Stimulated activated CD8-positive, alpha-beta memory T cell treated with anti-CD3 and anti-CD28 coated beads, Interleukin-7, amount 100 ng/mL, for 24 hours (primary cell): ENCODE data around the gene IL6R.

ENCODE experiments used
- DNase-seq: peaks from one replicate; pipeline ENCODE4 v3.0.0-alpha.2; 2020; ENCODE audit warnings: low read depth

IL6R gene

DNA sequence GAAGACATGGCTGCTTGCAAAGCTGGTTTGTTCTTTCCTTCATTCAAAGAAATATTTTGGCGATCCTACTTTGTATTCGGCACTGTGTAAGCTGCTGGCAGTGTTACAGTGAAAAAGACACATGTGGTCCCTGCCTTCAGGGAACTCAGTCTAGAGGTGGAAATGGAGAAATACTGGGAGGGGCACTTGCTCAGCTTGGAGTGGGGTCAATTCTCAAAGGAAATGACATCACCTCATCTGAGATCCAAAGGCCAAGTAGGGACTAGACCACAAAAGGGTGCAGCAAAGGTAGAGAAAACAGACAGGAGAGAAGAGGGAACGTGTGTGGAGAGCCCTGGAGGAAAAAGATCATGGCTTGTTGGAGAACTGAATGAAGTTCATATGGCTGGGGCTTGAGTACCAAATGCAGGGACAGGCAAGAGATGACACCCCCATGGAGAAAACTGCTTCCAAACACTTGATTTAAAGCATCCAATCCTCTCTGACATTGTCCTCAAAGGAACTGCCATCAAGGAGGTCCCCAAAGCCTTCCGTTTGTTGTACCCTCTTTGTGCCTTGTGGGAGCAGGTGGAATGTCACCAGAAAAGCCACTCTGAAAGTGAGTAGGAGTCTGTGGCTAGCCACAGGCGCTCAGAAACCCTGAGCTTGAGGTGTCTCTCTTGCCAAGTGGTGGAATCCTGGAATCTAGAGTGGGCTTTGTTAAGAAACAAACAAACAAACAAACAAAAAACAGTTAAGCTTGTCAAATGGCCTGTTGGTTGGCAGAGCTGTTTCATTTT is 48.6 kb downstream of the IL6R start:
- no peak for DNase-seq

DNA sequence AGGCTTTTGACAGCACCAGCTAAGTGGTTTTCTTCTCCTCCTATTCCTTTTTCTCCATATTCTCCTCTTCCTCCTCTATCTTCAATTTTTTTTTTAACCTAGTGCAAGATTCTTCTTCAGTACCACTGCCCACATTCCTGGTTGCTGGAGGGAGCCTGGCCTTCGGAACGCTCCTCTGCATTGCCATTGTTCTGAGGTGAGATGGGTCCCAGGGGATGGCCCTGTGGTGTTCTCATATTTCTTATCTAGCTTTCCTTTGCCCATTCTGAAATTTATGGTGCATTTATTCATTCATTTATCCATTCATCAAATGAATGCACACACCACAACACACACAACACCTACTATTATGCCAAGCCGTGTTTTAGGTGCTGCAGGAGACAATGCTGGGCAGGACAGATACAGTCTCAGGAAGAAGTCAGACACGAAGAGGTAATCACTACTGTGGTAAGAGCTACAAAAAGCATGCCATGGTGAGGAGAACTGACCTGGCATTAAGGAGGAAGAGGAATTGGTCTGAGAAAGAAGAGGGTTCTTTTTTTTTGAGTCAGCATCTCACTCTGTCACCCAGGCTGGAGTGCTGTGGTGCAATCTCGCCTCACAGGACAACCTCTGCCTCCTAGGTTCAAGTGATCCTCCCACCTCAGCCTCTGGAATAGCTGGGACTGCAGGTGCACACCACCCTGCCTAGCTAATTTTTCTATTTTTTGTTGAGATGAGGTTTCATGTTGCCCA is 49.4 kb downstream of the IL6R start:
- DNase-seq = no peak

DNA sequence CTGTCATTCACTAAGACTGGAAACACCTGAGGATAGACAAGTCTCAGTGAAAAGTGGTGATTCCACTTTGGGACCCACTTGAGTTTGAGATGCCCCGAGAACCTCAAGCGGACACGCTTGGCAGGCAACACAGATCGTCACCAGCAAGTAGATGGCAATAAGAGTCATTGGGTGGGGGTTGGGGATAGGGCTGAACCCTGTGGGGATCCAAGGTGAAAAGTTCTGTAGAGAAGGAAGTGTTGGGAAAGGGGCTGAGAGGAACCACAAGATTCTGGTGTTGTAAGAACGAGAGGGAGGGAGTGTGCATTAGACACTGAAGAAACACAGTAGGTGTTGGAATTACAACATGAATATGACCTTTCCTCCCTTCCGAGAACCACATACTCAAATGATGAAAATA is 51.5 kb downstream of the IL6R start:
- no peak for DNase-seq

DNA sequence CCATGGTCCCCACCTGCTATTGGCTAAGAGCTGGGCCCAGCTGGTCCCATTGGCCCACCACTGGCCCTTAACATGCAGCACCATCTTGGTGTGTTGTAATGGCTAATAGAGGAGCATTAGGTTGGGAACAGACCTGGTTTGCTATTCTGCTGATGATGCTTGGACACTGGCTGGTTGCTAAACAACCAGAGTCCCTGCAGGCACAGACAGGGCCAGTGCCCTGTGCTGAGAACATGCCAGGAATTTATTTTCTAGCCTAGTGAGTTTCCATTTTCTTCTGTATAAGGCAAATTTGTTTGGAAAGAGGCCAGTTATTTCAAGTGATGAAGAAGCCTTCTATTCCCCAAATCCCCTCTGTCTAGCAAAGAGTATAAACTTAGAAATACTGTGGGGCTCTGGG is 53.9 kb downstream of the IL6R start:
- no peak for DNase-seq

DNA sequence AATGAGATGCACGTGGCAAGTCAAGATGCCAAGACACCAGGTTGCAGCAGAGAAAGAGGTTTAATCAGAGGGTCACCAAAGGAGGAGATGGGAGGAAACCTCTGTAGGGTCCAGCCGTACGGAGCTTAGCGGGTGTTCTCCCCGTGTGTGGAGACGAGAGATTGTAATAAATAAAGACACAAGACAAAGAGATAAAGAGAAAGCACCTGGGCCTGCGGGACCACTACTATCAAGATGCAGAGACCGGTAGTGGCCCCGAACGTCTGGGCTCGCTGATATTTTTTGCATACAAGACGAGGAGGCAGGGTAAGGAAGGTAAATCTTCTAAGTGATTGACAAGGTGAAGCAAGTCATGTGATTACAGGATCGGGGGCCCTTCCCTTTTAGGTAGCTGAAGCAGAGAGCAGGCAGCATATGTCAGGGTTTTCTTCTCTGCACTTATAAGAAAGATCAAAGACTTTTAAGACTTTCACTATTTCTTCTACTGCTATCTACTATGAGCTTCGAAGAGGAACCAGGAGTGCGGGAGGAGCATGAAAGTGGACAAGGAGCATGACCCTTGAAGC is 55.6 kb downstream of the IL6R start:
- DNase-seq = no peak

DNA sequence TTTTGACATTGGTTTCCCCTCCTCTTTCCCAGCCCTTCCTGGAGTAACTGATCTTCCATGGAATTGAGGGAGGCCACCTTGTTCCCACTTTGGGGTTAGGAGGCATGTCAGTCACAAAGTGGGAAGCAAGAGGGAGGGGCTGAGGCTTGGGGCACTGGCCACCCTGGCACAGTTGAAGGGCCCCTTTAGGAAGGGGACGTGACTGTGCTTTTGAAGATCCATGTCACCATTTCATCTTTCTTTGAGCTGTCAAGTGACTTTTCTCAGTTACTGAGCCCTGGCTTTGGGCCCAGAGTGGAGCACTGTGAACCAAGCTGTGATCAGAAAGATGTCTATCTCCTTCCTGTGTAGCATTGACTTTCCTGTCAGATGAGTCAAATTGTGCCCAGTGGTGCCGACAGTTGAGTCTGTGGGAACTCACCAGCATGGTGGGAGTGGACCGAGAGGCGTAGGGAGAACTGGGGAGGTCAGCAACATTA is 58.4 kb downstream of the IL6R start:
- no peak for DNase-seq

DNA sequence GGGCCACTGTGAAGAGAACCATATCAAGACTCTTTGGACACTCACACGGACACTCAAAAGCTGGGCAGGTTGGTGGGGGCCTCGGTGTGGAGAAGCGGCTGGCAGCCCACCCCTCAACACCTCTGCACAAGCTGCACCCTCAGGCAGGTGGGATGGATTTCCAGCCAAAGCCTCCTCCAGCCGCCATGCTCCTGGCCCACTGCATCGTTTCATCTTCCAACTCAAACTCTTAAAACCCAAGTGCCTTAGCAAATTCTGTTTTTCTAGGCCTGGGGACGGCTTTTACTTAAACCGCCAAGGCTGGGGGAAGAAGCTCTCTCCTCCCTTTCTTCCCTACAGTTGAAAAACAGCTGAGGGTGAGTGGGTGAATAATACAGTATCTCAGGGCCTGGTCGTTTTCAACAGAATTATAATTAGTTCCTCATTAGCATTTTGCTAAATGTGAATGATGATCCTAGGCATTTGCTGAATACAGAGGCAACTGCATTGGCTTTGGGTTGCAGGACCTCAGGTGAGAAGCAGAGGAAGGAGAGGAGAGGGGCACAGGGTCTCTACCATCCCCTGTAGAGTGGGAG is 60.6 kb downstream of the IL6R start:
- no peak for DNase-seq

DNA sequence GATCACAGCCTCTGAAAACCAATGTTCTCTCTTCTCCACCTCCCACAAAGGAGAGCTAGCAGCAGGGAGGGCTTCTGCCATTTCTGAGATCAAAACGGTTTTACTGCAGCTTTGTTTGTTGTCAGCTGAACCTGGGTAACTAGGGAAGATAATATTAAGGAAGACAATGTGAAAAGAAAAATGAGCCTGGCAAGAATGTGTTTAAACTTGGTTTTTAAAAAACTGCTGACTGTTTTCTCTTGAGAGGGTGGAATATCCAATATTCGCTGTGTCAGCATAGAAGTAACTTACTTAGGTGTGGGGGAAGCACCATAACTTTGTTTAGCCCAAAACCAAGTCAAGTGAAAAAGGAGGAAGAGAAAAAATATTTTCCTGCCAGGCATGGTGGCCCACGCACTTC is 61.1 kb downstream of the IL6R start:
- DNase-seq = no peak

DNA sequence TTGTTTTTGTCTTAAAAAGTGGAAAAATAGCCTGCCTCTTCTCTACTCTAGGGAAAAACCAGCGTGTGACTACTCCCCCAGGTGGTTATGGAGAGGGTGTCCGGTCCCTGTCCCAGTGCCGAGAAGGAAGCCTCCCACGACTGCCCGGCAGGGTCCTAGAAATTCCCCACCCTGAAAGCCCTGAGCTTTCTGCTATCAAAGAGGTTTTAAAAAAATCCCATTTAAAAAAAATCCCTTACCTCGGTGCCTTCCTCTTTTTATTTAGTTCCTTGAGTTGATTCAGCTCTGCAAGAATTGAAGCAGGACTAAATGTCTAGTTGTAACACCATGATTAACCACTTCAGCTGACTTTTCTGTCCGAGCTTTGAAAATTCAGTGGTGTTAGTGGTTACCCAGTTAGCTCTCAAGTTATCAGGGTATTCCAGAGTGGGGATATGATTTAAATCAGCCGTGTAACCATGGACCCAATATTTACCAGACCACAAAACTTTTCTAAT is 61.8 kb downstream of the IL6R start:
- no peak for DNase-seq

DNA sequence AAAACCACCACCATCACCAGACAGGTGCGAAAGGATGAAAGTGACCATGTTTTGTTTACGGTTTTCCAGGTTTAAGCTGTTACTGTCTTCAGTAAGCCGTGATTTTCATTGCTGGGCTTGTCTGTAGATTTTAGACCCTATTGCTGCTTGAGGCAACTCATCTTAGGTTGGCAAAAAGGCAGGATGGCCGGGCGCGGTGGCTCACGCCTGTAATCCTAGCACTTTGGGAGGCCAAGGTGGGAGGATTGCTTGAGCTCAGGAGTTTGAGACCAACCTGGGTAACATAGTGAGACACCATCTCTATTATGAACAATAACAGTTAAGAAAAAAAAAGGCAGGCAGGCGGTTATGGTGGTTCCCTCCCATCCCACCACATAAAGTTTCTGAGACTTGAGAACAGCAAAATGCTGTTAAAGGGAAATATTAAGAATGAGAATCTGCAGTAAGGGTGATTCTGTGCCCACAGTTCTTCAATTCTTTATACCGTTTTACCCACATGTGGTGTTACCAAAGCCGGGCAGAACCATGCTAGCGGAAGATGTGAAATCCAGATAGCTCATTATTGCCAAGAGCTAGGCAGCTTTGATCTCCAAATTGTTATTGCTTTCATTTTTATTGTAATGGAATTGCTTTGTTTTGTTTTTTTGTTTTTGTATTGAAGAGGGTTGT is 62.4 kb downstream of the IL6R start:
- DNase-seq = no peak

DNA sequence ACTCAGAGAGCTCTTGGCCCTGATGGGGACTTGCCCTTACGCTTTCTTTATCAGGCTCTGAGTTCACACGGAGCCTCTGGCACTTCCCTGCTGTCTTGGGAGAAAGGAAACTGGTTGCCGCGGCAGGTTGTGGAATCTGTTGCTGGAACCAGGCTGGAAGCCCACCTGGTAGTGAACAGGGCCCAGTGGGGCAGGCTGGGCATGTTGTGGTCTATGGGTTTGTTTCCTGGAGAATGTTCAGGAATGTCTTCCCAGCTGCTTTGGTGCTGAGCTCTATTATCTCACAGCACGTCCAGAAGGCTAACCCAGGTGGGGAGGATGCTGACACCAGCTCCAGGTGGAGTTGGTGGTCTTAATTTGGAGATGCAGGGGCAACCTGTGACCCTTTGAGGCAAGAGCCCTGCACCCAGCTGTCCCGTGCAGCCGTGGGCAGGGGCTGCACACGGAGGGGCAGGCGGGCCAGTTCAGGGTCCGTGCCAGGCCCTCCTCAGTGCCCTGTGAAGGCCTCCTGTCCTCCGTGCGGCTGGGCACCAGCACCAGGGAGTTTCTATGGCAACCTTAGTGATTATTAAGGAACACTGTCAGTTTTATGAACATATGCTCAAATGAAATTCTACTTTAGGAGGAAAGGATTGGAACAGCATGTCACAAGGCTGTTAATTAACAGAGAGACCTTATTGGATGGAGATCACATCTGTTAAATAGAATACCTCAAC is 63.5 kb downstream of the IL6R start:
- DNase-seq = no peak

DNA sequence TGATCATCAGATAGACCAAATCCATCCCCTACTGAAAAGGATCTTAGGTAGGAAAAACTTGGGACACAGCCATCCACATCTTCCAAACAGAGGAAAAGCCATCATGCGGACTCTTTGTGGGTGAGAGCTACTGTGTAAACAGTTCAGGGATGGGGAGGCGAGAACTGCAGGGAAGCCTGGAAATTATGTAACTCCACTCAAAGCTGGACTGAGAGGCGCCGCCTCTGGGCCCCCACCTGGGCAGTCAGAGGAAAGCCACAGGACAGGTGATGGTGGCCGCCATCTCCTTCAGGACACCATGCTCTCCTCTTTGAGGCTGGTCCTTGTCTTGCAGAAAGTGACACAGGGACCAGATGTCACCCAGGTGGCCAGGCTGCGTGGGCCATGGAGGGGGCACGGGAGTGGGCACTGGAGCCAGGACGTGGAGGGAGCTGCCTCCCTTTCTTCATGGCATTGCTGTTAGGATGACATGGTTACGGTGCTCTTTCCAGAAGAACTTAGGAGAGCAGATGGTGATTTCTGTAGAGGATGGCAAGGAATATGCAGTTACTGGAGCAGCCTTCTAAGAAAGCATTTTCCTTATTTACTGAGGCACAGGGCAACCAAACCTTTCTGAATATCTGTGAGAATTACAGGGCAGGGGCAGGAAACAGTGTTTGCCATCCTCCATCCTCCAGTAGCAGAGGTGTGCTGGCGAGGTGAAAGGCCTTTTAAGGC is 64.9 kb downstream of the IL6R start:
- DNase-seq = no peak

DNA sequence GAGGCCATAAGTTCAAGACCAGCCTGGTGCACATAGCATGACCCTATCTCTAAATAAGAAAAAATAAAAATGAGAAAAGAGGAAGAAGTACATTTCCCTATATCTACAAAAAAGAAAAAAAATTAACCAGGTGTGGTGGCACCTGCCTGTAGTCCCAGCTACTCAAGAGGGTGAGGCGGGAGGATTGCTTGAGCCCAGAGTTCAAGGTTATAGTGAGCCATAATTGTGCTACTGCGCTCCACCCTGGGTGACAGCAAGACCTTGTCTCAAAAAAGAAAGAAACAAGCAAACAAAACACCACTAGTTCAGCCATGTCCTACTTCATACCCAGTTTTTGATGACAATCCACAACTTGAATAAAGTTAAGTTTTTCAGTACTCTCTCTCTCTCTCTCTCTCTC is 66.2 kb downstream of the IL6R start:
- DNase-seq = no peak

DNA sequence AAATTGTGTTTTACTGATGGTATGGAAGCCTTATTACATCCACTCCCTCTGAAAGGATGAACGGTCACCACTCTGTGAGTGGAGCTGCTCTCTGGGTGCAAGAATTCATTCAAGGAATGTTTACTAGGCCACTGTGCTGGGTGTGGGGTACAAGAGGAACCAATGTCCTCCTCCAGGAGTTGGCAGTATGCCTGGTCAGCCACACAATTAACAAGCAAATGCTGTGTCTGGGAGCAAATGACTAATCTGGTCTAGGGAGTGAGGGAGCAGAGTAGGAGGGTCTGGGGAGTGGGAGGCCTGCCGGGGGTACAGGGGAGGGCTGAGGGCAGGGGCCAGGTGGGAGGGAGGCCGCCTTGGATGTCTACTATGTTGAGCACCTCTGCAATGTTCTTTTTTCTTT is 69.7 kb downstream of the IL6R start:
- DNase-seq = no peak

DNA sequence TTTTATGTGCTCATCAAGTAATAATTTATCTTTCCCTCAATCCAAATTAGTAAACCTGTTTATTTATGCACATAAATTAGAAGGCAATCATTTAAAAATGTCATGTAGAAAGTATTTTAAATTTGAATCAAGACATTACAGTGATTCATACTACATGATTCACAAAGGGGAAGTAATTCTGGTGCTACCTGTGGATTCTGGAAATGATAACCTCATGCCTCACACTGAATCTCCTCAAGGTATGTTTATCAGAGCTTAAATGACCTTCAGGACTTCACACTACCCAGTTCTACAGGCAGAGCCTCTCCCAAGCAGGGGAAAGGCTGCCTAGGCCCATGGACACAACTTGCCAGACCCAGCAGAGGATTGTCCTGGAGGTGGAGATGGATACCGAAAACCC is 71.6 kb downstream of the IL6R start:
- DNase-seq = no peak

DNA sequence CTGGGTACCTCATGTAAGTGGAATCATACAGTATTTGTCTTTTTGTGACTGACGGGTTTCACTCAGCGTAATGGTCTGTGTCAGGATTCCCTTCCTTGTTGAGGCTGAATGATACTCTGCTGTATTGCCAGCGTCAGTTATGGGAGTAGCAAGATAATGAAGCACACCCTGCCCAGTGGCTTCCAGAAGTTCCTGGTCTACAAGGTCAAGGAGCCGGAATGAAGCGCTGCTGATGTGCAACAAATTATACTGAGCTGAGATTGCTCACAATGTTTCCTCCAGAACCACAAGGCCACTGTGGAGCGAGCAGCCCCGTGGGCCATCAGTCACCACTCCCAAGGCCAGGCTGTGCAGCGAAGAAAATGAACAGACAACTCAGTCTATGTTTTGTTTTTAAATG is 72.9 kb downstream of the IL6R start:
- no peak for DNase-seq

DNA sequence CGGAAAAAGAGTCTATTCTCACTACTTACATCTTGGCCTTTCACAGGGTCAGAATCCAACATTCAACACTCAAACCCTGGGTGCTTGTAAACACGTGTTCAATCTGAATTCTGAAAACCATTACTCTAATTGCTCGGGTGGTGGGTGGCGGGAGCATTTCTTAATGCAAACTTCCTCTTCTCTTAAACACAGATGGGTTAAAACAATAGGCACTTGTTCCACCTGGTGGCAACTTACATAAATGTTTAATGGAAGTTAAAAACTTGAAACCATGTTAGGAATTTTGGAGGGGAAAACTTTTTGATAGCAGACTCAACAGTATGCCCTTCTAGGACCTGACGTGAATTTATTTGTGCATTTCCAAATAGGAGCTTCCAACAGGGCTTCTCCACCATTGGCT is 73.5 kb downstream of the IL6R start:
- no peak for DNase-seq

DNA sequence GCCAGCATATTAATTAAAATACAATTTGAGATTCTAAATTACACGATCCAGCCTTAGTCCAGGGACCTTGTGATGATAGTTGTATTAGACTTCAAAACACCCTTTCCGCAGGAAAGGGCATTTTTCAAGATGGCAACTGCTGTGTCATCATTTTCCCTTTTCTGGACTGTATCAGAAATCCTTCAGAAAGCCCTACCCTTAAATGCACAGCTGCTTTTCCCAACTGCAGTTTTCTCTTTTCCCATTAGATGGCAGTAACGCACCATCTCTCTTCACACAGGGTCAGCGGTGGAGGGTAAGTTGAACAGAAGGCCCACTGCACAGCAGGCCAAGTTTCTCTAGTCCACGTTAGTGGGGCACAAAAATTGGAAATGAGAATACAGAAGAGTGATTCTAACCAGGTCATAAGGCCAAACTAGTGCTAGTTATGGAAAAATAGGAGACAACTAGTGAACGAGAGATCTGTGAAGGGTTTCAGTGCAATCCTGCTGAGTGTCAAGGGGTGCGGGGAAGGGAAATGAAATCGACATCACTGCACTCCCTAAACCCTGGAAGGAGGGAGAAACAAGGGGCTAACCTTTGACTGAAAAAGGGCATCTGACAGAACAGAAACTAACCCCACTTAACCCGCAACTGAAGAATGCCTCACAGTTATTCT is 74.8 kb downstream of the IL6R start:
- DNase-seq = no peak

DNA sequence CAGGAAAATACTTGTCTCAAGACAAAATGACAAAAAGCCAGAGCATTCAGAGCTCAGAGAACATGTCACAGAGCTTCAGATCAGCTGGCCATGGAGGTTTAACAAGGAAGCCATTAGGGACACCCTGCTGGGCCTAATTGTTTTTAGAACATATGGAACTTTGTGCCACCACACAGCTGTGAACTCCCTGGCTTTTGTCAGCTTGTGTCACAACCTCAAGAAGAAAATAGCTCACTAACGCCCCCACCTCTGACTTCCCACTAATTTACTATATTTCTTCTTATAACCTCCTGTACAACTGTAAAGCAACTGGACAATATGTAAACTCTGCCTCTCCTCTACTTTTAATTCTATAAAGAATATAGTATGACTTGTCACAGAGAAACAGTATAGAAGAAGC is 75.9 kb downstream of the IL6R start:
- no peak for DNase-seq
